ENCODE results near the gene SAMSN1. TPM values are rescaled to one million over a fixed set of nuclear protein-coding genes. Genes with fewer than 3 reads are reported as not detected.

SAMSN1 gene
- total and polyA plus RNA-seq, 2 of the 8 experiments (the other 6 are each of a cell fraction or from before 2014, with no cell fraction given): 0.50 to 3.0 TPM

DNA sequence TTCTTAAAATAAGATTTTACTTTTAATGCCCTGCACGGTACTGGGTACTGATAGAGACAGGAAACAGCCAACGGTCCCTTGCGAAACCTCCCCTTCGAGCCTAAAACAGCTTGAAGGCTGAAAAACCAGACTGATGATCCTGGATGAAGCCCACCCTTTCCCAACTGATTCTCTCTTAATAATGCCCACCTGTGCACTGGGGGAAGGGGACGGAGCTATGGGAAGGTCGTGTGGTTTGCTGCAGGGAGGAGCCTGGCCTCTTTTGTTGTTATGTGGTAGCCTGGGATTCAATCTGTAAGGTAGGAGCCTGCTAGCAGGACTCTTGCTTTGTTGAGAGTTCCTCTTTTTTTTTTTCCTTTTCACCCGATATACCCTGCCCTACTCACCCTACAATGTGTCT, 25.6 kb downstream of the SAMSN1 start (continued):
- TF ChIP-seq TBP (IDR thresholded peaks at IDR 0.05; ENCODE audit: low read depth, low read length): no peak
- TF ChIP-seq POU5F1 (IDR thresholded peaks at IDR 0.05; ENCODE audit: low read depth, low read length): no peak
- TF ChIP-seq BRCA1 (IDR thresholded peaks at IDR 0.05; ENCODE audit: low read depth, low read length): no peak

All from H1 (cell line).